PC-9 (cell line): Measurements from ENCODE around the gene CRIP2. TPM values are rescaled to one million over a fixed set of nuclear protein-coding genes. Genes with fewer than 3 reads are reported as not detected.

Experiments used
- BruUV-seq: library from RNA; stranded (reverse); fragments of 400-500 nt; replicated peaks from 2 replicates; lab custom pipeline; 2021; lab: Mats Ljungman, UMichigan
- CTCF ChIA-PET: fragments of 300-600 bp; sonication (Branson Sonifier 250); formaldehyde crosslinking; loops from one replicate; lab custom pipeline; 2022; ENCODE audit warnings: antibody characterized with exemption; lab: Charles Lee
- POLR2A ChIA-PET: fragments of 300-600 bp; sonication (Branson Sonifier 250); formaldehyde crosslinking; loops from one replicate; lab custom pipeline; 2022; ENCODE audit warnings: antibody characterized with exemption; ENCODE audit not compliant: unreplicated experiment; lab: Charles Lee
- DNase-seq, 2 experiments: peaks; one replicate each; pipeline versions ENCODE4 v3.0.0 to v3.0.0-alpha.2; 2015 to 2022; ENCODE audit warnings: mixed read lengths in 1 of 2
- H2AFZ ChIP-seq: fragments of 200-600 bp; sonication (generic); 2 replicates; pipeline ENCODE4 v1.8.1; 2017; ENCODE audit warnings: antibody characterized with exemption
- H3F3A ChIP-seq: fragments of 200-600 bp; sonication (generic); 2 replicates; pipeline ENCODE4 v1.8.1; 2017; ENCODE audit warnings: antibody characterized with exemption, mild to moderate bottlenecking, low read depth; ENCODE audit not compliant: insufficient read depth
- H3K27ac ChIP-seq: fragments of 200-600 bp; sonication (generic); 2 replicates; pipeline ENCODE4 v1.6.1; 2016; ENCODE audit warnings: mixed run types
- H3K27me3 ChIP-seq: fragments of 200-600 bp; sonication (generic); 2 replicates; pipeline ENCODE4 v1.6.1; 2016; ENCODE audit warnings: low read depth, mixed run types; ENCODE audit not compliant: insufficient read depth
- H3K36me3 ChIP-seq: fragments of 200-600 bp; sonication (generic); 2 replicates; pipeline ENCODE4 v1.6.1; 2016; ENCODE audit warnings: low read depth, mixed run types
- H3K4me1 ChIP-seq: fragments of 200-600 bp; sonication (generic); replicated peaks from 2 replicates; pipeline ENCODE4 v1.6.1; 2016; ENCODE audit warnings: mixed run types; ENCODE audit not compliant: insufficient read depth
- H3K4me2 ChIP-seq: fragments of 200-600 bp; sonication (generic); 2 replicates; pipeline ENCODE4 v1.6.1; 2017; ENCODE audit warnings: mixed run types
- H3K4me3 ChIP-seq: fragments of 200-600 bp; sonication (generic); 2 replicates; pipeline ENCODE4 v1.6.1; 2016; ENCODE audit warnings: mixed run types
- H3K79me2 ChIP-seq: fragments of 200-600 bp; sonication (generic); 2 replicates; pipeline ENCODE4 v1.6.1; 2017; ENCODE audit warnings: low read depth, mixed run types
- H3K9me2 ChIP-seq: fragments of 200-600 bp; sonication (generic); 2 replicates; pipeline ENCODE4 v1.8.1; 2017; ENCODE audit warnings: mild to moderate bottlenecking; ENCODE audit not compliant: insufficient read depth
- H3K9me3 ChIP-seq: fragments of 200-600 bp; sonication (generic); 2 replicates; pipeline ENCODE4 v1.8.1; 2016; ENCODE audit warnings: low read depth; ENCODE audit not compliant: insufficient read depth
- H4K20me1 ChIP-seq: fragments of 200-600 bp; sonication (generic); 2 replicates; pipeline ENCODE4 v1.8.1; 2017; ENCODE audit not compliant: insufficient read depth
- EZH2 ChIP-seq: fragments of 200-600 bp; sonication (generic); IDR thresholded peaks from 2 replicates; pipeline ENCODE4 v1.8.0; 2017; ENCODE audit warnings: antibody characterized with exemption, low read depth
- intact Hi-C: fragments of 100-400 bp; cut with micrococcal nuclease; formaldehyde crosslinking; loops from one replicate; pipeline ENCODE4 v1.10.0; 2022; ENCODE audit not compliant: unreplicated experiment
- total RNA-seq: library from RNA; stranded (reverse); gene quantifications from 2 replicates; pipeline ENCODE4 v1.2.3, GENCODE V29; 2021
- TF ChIP-seq, protein P1 (sequence below): fragments of 200-600 bp; sonication (generic); conservative IDR thresholded peaks from 2 replicates; pipeline ENCODE4 v1.6.1; 2017; ENCODE audit warnings: mixed run types, antibody characterized with exemption, mild to moderate bottlenecking, moderate library complexity

CRIP2 gene
- total RNA-seq, 1 experiment from 2014 or later, result 50.2 TPM

DNA sequence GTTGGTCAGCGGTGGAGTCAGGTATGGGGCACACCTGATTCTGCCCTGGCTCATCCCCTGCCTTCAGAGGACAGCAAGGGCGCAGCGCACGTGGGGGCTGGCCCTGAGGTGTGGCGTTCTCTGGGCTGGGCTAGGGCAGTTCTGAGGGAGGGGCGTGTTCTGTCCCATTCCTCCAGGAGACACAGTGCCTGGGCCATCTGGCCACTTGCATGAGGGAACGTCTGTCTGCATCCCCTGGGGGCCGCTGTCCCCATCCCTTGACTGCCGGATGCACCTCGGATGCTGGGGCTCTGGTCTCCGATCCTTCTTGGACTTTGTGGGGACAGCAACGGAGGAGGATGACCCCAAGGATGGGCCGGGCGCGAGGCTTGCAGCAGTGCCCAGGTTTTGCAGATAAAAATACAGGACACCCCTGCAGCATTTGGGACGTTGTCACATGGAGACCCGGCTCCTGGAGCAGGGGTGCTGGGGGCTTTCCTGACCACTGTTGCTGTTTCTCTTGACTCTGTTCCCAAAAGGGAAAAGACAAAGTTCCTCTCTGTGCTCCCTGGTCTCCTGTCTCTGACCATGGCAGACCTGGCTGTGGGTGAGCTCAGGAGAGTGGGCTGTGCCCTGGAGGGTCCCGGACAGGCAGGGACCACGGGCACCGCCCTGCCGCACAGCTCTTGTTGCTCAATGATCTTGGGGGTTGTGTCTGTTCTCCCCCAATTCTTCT is 48.0 kb upstream of the CRIP2 start:
- Histone ChIP-seq H3K4me3 (no peak overlapping the region), H4K20me1 (peaks cover 72% of the 10 kb centered on the region), H3K4me2 (no peak overlapping the region), H2AFZ (no peak overlapping the region), H3K4me1 (peaks cover 16% of the 10 kb centered on the region), H3K27ac (no peak overlapping the region), H3F3A (peaks cover 24% of the 10 kb centered on the region), H3K9me3 (no peaks in the 10 kb centered on the region), H3K36me3 (no peaks in the 10 kb centered on the region), H3K79me2 (peaks cover 87% of the 10 kb centered on the region), H3K27me3 (no peaks in the 10 kb centered on the region), H3K9me2 (no peaks in the 10 kb centered on the region)
- TF ChIP-seq EZH2, result no peak
- TF ChIP-seq, protein P1, sequence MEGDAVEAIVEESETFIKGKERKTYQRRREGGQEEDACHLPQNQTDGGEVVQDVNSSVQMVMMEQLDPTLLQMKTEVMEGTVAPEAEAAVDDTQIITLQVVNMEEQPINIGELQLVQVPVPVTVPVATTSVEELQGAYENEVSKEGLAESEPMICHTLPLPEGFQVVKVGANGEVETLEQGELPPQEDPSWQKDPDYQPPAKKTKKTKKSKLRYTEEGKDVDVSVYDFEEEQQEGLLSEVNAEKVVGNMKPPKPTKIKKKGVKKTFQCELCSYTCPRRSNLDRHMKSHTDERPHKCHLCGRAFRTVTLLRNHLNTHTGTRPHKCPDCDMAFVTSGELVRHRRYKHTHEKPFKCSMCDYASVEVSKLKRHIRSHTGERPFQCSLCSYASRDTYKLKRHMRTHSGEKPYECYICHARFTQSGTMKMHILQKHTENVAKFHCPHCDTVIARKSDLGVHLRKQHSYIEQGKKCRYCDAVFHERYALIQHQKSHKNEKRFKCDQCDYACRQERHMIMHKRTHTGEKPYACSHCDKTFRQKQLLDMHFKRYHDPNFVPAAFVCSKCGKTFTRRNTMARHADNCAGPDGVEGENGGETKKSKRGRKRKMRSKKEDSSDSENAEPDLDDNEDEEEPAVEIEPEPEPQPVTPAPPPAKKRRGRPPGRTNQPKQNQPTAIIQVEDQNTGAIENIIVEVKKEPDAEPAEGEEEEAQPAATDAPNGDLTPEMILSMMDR, result no peak
- intact Hi-C loops, result no loop called here
- no TSS peak for BruUV-seq
- ChIA-PET CTCF (no interaction called here), POLR2A (no interaction called here)
- DNase-seq, result no peak

DNA sequence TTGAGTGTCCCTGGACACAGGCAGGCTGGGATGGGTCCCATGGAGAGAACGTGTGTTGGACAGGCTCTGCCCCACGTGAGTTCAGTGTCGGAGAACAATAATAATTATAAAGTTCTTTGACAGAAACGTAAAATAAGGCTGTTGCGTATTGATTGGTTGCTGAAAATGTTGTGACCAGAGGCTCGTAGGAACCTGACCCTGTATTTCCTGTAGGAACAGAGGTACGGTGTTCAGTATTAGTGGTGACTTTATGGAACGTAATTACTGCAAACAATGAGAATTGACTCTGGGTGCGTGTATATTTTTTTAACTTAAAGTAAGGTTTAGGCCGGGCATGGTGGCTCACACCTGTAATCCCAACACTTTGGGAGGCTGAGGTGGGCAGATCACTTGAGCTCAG is 47.2 kb upstream of the CRIP2 start:
- Histone ChIP-seq H3K9me3 (no peaks in the 10 kb centered on the region), H3F3A (peaks cover 23% of the 10 kb centered on the region), H3K9me2 (no peaks in the 10 kb centered on the region), H3K79me2 (peaks cover 85% of the 10 kb centered on the region), H3K4me2 (no peak overlapping the region), H4K20me1 (peaks cover 67% of the 10 kb centered on the region), H3K27me3 (no peaks in the 10 kb centered on the region), H3K4me1 (peaks cover 14% of the 10 kb centered on the region), H3K4me3 (no peak overlapping the region), H2AFZ (no peak overlapping the region), H3K36me3 (0 out of 2 replicates have a peak, but pooled peaks cover under 1% of the 10 kb centered on the region), H3K27ac (no peak overlapping the region)
- no peak for DNase-seq
- BruUV-seq, result no TSS peak
- no peak for TF ChIP-seq EZH2
- TF ChIP-seq, protein P1, result no peak
- intact Hi-C loops, result no loop called here
- ChIA-PET POLR2A (no interaction called here), CTCF (no interaction called here)

DNA sequence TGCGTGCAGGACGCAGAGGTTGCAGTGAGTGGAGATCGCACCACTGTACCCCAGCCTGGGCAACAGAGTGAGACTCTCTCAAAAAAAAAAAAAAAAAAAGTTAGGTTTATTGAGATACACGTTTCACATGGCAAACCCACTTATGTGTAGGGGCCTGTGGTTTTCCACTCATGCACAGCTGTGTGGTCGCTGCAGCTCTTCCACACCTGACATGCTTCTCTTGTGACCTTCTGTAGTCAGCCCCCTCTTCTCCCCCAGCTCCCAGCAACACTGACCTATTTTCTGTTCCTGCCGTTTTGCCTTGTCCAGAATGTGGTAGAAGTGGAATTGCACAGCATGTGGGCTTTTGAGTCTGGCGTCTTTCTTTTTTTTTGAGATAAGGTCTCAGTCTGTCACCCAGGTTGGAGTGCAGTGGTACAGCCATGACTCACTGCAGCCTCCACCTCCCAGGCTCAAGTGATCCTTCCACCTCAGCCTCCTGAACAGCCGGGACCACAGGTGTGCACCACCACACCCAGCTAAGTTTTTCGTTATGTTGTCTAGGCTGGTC is 46.6 kb upstream of the CRIP2 start:
- H3K4me1 ChIP-seq, result peaks cover 14% of the 10 kb centered on the region
- no peaks in the 10 kb centered on the region for H3K27me3 ChIP-seq
- no TSS peak for BruUV-seq
- CTCF ChIA-PET, result no interaction called here
- H3K4me3 ChIP-seq, result no peak overlapping the region
- no peaks in the 10 kb centered on the region for H3K9me3 ChIP-seq
- no peak overlapping the region for H3K4me2 ChIP-seq
- intact Hi-C loops, result no loop called here
- peaks cover 86% of the 10 kb centered on the region for H3K79me2 ChIP-seq
- H3K36me3 ChIP-seq, result peaks cover 5% of the 10 kb centered on the region; the same call in 1 of the 2 replicates
- no peak overlapping the region for H2AFZ ChIP-seq
- TF ChIP-seq, protein P1, result no peak
- TF ChIP-seq EZH2, result no peak
- no peak for DNase-seq
- H4K20me1 ChIP-seq, result peaks cover 66% of the 10 kb centered on the region
- peaks cover 28% of the 10 kb centered on the region for H3F3A ChIP-seq
- no peak overlapping the region for H3K27ac ChIP-seq
- H3K9me2 ChIP-seq, result no peaks in the 10 kb centered on the region
- POLR2A ChIA-PET, result no interaction called here
